HG03095 (cell line): ENCODE results near the gene TECTB.
"Not testable (repeated sequence)": the region's sequence is repeated elsewhere in the genome, so short reads cannot be mapped to it uniquely, and the experiment has no call there.

Experiments
- ATAC-seq: cut with Tn5 transposase; IDR thresholded peaks from one replicate; pipeline ENCODE4 v1.9.1; 2021; ENCODE audit warnings: moderate library complexity; ENCODE audit not compliant: unreplicated experiment

TECTB gene

GRCh38 chr10:112283100-112283499 lies at the start of gene TECTB:
Gene TECTB (plus strand): TSS chr10:112283400. CDS start chr10:112283735, 335 bp downstream.
- no peak for ATAC-seq

GRCh38 chr10:112235141-112235540 lies 48.1 kb upstream of the TECTB start:
- no peak for ATAC-seq

- ATAC-seq = no peak
Observed at GRCh38 chr10:112235920-112236319, 47.3 kb upstream of the TECTB start.

DNA sequence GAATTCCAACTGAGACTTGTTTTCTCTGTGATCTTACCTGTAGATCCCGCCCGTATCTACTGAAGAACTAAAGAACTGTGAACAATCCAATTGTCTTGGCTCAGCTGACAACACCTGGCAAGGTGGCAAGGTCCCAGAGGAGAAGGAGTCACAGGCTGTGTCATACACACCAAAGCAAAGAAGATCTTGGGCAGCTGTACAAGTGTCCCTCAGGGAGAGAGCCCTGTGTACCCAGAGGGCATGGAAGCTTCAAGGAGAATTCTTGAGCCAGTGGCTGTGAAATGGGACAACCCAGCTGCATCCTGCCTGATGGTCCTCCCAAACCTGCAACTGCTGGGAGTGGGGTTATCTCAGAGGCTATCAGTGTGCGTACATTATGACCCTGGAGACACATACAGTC lies 46.7 kb upstream of the TECTB start:
- no peak for ATAC-seq

DNA sequence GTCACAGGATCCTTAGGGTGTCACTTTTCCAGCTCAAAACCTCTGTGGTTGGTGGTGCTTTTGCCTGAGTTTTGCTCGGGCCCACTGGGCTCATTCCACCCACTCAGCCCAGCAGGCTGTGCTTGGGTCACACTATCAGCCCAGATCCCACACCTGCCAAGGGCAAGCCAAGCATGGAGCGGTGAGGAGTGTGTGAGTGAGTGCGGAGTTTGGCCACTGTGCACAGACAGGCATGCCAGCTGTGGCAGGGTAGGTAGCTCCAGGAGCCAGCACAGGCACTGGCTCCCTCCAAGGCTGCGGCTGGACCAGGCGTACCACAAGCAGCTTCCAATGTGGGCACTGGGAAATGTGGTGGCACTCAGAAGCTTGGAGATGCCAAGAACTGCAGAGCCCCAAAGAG lies 43.9 kb upstream of the TECTB start:
- ATAC-seq = no peak

- no peak for ATAC-seq
Observed at GRCh38 chr10:112240441-112240840, 42.8 kb upstream of the TECTB start.

DNA sequence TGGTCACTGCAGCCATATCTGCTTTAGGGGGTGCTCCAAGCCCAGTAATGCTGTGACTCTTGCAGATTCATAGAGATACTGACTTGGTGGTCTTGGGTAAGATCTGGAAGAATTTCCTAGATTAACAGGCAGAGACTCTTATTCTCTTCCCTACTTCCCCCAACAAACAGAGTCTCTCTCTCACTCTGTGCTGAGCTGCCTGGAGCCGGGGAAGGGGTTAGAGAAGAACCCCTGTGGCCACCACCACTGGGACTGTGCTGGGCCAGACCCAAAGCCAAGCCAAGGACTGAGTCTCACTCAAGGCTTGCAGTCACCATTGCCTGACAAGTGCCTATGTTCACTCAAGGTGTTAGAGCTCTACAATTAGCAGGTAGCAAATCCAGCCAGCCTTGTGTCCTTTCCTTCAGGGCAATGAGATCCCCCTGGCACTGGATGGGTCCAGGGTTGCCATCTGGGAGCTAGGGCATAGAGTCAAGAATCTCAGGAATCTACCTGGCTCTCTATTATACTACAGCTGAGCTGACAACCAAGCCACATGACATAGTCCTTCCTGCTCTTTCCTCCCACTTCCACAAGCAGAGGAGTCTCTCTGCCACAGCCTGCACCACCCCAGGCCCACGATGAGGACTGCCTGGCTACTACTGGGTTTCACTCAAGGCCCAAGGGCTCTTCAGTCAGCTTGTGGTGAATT lies 41.4 kb upstream of the TECTB start:
- no peak for ATAC-seq

DNA sequence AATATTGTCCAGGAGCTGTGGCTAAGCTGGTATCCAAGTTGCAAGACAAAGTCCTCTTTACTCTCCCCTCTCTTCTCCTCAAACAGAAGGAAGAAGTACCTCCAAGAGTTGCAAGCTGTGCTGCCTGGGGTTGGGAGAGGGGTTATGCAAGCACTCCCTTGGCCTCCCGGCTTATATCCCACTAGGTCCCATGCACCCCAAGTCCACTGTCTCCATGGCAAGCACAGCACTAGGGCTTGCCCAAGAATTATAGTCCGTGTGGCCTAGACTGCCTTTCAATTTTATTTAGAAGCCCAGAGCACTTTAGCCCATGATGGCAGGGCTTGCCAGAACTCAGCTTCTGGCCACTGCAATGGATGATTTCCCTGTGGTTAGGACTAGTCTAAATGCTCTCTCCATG lies 40.4 kb upstream of the TECTB start:
- ATAC-seq = no peak

DNA sequence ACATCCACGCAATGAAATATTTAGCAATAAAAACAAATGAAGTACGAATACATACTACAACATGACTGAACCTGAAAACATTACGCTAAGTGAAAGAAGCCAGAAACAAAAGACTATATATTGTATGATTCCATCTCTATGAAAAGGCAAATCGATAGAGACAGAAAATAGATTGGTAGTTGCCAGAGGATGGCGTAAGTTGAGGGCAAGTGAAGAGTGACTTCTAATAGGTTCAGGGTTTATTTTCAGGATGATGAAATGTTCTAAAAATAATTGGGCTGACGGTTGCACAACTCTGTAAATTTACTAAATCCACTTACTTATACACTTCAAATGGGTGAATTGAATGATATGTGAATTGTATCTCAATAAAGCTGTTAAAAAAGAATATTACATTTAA lies 39.5 kb upstream of the TECTB start:
- ATAC-seq = no peak

GRCh38 chr10:112244197-112244596 lies 39.0 kb upstream of the TECTB start:
- no peak for ATAC-seq

DNA sequence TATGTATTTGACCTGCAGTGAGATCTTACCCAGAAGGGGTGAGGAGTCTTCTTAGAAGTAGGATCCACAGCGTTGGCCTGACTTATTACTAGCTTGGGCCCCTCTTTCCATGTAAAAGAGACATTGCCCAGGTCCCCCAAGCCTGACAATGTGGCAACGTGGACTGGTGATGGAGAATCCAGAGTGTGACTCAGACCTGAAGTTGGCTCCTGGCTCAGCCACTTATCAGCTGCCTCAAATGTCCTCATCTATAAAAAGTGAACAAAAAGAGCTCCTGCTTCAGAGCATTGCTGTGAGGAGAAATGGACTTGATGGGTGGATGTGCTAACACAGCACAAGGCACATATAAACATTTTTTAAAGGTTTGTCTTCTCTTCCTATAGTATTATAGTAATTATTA lies 35.4 kb upstream of the TECTB start:
- no peak for ATAC-seq

DNA sequence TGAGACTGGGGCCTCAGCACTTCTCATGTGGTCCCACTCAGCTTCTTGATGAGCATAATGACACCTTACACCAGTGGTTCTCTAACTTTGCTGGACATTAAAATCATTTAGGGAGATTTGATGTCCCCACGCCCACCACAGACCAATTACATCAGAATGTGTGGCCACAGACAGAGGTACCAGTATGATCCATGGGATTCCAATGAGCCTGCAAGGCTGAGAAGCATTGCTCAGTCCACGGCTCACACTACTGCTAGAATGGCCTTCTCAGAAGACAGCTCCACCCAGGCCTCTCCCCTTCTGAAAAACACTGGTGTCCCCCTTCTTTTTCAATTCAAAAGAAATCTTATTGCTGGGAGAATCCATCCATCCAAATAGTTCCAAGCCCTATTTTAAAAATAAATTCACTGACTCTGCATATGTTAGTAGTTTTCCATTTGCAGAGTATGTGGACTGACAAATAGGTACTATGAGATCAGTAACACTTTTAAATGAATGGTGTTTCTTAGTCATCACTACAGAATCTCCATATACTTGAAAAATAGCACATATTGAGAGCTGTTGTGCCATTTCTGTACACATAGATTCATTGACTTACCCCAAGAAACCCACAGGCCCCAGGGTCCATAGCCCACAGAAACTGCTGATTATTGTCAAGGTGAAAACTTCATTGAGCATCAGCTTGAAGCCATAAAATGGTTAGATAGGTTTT lies 34.5 kb upstream of the TECTB start:
- no peak for ATAC-seq

- ATAC-seq = no peak
Observed at GRCh38 chr10:112249722-112250121, 33.5 kb upstream of the TECTB start.

GRCh38 chr10:112250555-112250954 lies 32.6 kb upstream of the TECTB start:
- no peak for ATAC-seq

GRCh38 chr10:112251238-112251637 lies 32.0 kb upstream of the TECTB start:
- ATAC-seq = not testable (repeated sequence)

DNA sequence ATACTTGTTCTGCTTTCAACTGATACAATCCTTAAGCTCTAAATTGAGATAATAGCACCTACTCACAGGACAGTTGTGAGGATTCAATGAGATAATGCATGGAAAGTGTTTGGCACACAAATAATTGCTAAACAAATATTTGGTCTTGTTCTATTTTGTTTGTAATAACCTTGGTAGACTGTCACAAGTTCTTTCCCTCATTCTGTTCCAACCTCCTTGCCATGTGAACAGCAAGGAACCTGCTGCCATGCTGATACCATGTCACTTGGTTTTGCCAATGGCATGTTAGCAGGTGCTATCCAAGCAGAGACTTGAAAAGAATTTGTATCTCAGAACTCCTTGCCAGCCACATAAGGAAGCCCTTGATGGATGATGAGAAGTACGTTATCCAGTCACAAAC lies 24.8 kb upstream of the TECTB start:
- no peak for ATAC-seq

DNA sequence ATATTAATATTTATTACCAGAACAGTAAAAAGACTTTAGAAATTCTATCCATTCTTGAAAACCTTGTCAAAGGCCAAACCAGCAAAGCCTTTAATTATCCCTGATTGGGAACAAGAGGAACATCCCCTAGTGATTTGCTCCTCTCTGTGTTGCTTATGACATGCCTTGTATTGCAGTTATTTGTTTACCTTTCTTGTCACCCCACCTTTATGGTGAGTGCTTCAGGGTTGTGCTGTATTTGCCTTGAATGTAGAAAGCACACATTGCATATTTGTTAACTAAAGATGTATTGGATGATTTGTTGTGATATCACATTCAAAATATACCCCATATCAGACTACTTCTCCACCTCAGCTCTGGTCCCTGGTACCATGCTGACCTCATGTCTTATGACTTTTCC lies 23.5 kb upstream of the TECTB start:
- ATAC-seq = no peak

DNA sequence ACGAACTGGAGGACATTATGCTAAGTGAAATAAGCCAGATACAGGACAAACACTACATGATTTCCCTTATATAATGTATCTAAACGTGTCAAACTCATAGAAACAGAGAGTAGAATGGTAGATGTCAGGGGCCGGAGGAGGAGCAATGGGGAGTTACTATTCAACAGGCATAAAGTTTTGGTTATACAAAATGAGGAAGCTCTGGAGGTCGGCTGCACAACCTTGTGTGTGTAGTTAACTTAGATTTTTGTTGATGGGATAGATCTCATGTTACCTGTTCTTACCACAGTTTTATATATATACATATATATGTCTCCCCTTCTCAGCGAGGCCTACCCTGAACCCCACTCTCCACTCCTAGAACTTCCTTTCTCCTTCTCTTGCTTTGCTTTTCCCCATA lies 22.4 kb upstream of the TECTB start:
- ATAC-seq = no peak

- ATAC-seq = no peak
Observed at GRCh38 chr10:112261281-112261822, 21.8 kb upstream of the TECTB start.

DNA sequence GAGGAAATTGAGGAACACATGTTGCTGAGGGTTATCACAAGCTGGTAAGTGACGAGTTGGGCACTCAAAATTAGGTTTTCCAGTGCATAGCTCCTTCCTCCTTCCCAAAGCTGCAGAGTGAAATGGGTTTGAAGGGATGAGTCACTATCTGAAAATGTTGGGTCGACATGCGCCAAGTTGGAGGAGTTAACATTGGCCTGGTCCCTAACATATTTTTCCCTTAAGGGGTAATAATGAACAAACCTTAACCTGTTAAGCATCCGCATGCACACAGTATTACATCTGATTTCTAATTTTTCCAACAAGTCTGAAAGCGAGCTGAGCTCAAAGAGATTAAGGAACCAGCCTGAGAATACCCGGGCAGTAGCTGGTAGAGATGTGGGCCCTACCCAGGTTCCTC lies 20.7 kb upstream of the TECTB start:
- ATAC-seq = no peak

GRCh38 chr10:112265745-112266144 lies 17.5 kb upstream of the TECTB start:
- ATAC-seq = no peak

GRCh38 chr10:112269266-112269665 lies 13.9 kb upstream of the TECTB start:
- no peak for ATAC-seq
